Neural cell (in vitro differentiated cells): Measurements from ENCODE around the gene KDM4C.

Source experiments
- EZH2 ChIP-seq: fragments of 200-600, 300-800 bp; shearing (Covaris generic), sonication (generic); IDR thresholded peaks from 2 replicates; pipeline ENCODE4 v1.6.1; 2014; ENCODE audit warnings: antibody characterized with exemption, low read length, borderline replicate concordance, mild to moderate bottlenecking; ENCODE audit not compliant: insufficient read depth, poor library complexity, severe bottlenecking
- RAD21 ChIP-seq: fragments of 450-650 bp; conservative IDR thresholded peaks from 2 replicates; pipeline ENCODE4 v1.6.1; 2014; ENCODE audit warnings: antibody characterized with exemption, mild to moderate bottlenecking, moderate library complexity

DNA sequence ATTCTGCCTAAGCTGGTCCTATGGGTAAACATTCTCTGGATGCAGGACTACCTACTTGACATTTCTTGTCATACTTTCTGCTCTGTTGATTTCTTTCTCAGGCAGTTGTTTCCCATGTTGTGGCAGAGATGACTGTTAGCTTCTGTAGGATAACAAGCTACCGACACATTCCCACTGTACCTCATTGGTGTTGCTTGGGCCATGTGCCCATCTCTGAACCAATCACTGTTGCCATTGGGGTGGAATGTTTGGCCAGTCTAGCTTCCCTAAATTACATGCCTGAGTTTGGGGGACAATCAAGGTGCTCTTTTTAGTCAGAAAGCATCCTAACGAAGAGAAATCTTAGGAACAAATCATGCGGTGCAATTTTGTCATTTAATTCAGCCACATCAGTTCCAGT lies 212.0 kb downstream of the KDM4C start:
- TF ChIP-seq RAD21 (no peak), EZH2 (no peak)
